K562 (cell line): ENCODE data around the gene BCL2L1. TPM values are rescaled to one million over a fixed set of nuclear protein-coding genes. Genes with fewer than 3 reads are reported as not detected.
A peak's percentile ranks its signal among the peaks of the same experiment; 100 is the strongest.

Source experiments
- ATAC-seq: fragments of 200-7000 bp; cut with Tn5 transposase; 3 replicates; pipeline ENCODE4 v1.9.1; 2020; ENCODE audit warnings: moderate library complexity
- BruUV-seq: library from RNA; stranded (reverse); fragments of 400-500 nt; replicated peaks from 2 replicates; lab custom pipeline; 2021; lab: Mats Ljungman, UMichigan
- CTCF ChIA-PET: fragments of 300-600 bp; formaldehyde crosslinking; extraction: SDS; loops from one replicate; lab custom pipeline; 2021; ENCODE audit warnings: low intra/inter-chr PET ratio; lab: Yijun Ruan, JAX
- POLR2A ChIA-PET: fragments of 300-600, 350-650 bp; sonication (Branson Sonifier 250); formaldehyde crosslinking; extraction: SDS; loops from one replicate; lab custom pipeline; 2021; ENCODE audit warnings: antibody characterized with exemption, inconsistent platforms; lab: Yijun Ruan, JAX
- DNase-seq, 4 experiments: peaks; one replicate each; pipeline versions ENCODE4 v3.0.0 to v3.0.0-alpha.2; 2011 to 2018; ENCODE audit warnings: low spot score in 3 of 4, mixed read lengths in 3 of 4; ENCODE audit errors: extremely low read depth in 1 of 4
- FAIRE-seq: peaks from 2 replicates; lab custom pipeline; 2011; peaks lifted over from hg19 to GRCh38; lab: Jason Lieb, UNC
- H2AFZ ChIP-seq: 2 replicates; pipeline ENCODE4 v1.6.0; 2011; ENCODE audit warnings: low read depth, low read length, control low read depth, inconsistent platforms
- H3K27ac ChIP-seq: fragments of 200-600 bp; 3 replicates; pipeline ENCODE4 v1.8.0; 2011; ENCODE audit warnings: low read depth, mild to moderate bottlenecking, control low read depth, inconsistent platforms, low read length, moderate library complexity, mixed read lengths; ENCODE audit errors: extremely low read depth
- H3K27me3 ChIP-seq, 2 experiments: fragments of 300-600 bp in 1 of 2; 2 replicates in 1 of 2; 3 replicates in 1 of 2; pipeline versions ENCODE4 v1.6.0 to v1.8.0; 2011; ENCODE audit warnings: inconsistent platforms in 2 of 2, low read length in 2 of 2, mild to moderate bottlenecking in 1 of 2, mixed read lengths in 1 of 2, moderate library complexity in 1 of 2; ENCODE audit not compliant: control insufficient read depth in 2 of 2, insufficient read depth in 2 of 2
- H3K36me3 ChIP-seq: fragments of 300-600 bp; 3 replicates; pipeline ENCODE4 v1.8.0; 2011; ENCODE audit warnings: mild to moderate bottlenecking, low read length, inconsistent platforms; ENCODE audit not compliant: control insufficient read depth, insufficient read depth
- H3K4me1 ChIP-seq, 2 experiments: fragments of 200-600 bp in 1 of 2; replicated peaks in 1 of 2; 2 replicates in 1 of 2; 3 replicates in 1 of 2; pipeline versions ENCODE4 v1.5.1 to v1.8.0; 2011; ENCODE audit warnings: inconsistent platforms in 2 of 2, low read length in 2 of 2, mild to moderate bottlenecking in 1 of 2, mixed read lengths in 1 of 2, moderate library complexity in 1 of 2; ENCODE audit not compliant: control insufficient read depth in 2 of 2, insufficient read depth in 2 of 2
- H3K4me2 ChIP-seq: 2 replicates; pipeline ENCODE4 v1.6.1; 2011; ENCODE audit warnings: low read length, control low read depth, inconsistent platforms, mixed read lengths; ENCODE audit not compliant: insufficient read depth
- H3K4me3 ChIP-seq: fragments of 200-600 bp; sonication (generic), shearing (Covaris generic); 2 replicates; pipeline ENCODE4 v1.5.1; 2016; ENCODE audit warnings: control low read depth, inconsistent platforms
- H3K79me2 ChIP-seq: fragments of 200-600 bp; 3 replicates; pipeline ENCODE4 v1.8.0; 2011; ENCODE audit warnings: low read length, inconsistent platforms; ENCODE audit not compliant: control insufficient read depth, insufficient read depth
- H3K9ac ChIP-seq, 2 experiments: 2 replicates each; pipeline versions ENCODE4 v1.6.0 to v1.6.1; 2011; ENCODE audit warnings: low read depth in 2 of 2, low read length in 2 of 2, control low read depth in 1 of 2, inconsistent platforms in 1 of 2, mild to moderate bottlenecking in 1 of 2, mixed read lengths in 1 of 2; ENCODE audit not compliant: insufficient read depth in 1 of 2
- H3K9me1 ChIP-seq: one replicate; pipeline ENCODE4 v1.6.0; 2011; ENCODE audit warnings: inconsistent platforms, mild to moderate bottlenecking, low read length, moderate library complexity; ENCODE audit not compliant: control insufficient read depth, insufficient read depth
- H3K9me3 ChIP-seq: replicated peaks from 2 replicates; pipeline ENCODE4 v1.5.1; 2011; ENCODE audit warnings: low read depth, low read length, inconsistent platforms; ENCODE audit not compliant: control insufficient read depth, insufficient read depth
- H4K20me1 ChIP-seq: replicated peaks from 2 replicates; pipeline ENCODE4 v1.6.1; 2011; ENCODE audit warnings: low read length, inconsistent platforms, mixed read lengths; ENCODE audit not compliant: control insufficient read depth, insufficient read depth
- ATF7 ChIP-seq: fragments of 450-650 bp; IDR thresholded peaks from 2 replicates; pipeline ENCODE4 v1.7.1; 2014; ENCODE audit warnings: mild to moderate bottlenecking, moderate library complexity
- BRD9 ChIP-seq: fragments of 450-650 bp; IDR thresholded peaks from 2 replicates; pipeline ENCODE4 v1.6.1; 2018; ENCODE audit warnings: low read depth; ENCODE audit not compliant: partially characterized antibody
- CHD2 ChIP-seq: IDR thresholded peaks from 2 replicates; pipeline ENCODE4 v1.6.1; 2011; ENCODE audit warnings: low read depth, low read length
- CREB5 ChIP-seq: fragments of 250-450 bp; sonication (Bioruptor Pico); IDR thresholded peaks from 2 replicates; pipeline ENCODE4 v1.5.0; 2020; ENCODE audit warnings: mild to moderate bottlenecking
- GATAD2A ChIP-seq: fragments of 450-650 bp; IDR thresholded peaks from 2 replicates; pipeline ENCODE4 v1.6.1; 2017
- HNRNPL ChIP-seq: fragments of 200-400 bp; formaldehyde crosslinking; IDR thresholded peaks from 2 replicates; pipeline ENCODE4 v1.6.1; 2017; ENCODE audit warnings: low read depth, mild to moderate bottlenecking, low read length
- HNRNPUL1 ChIP-seq: fragments of 200-400 bp; formaldehyde crosslinking; IDR thresholded peaks from 2 replicates; pipeline ENCODE4 v1.6.1; 2017; ENCODE audit warnings: low read length
- NFIX ChIP-seq: fragments of 250-450 bp; sonication (Bioruptor Pico); IDR thresholded peaks from 2 replicates; pipeline ENCODE4 v1.4.0; 2020; ENCODE audit warnings: low read depth, mild to moderate bottlenecking, moderate library complexity
- NONO ChIP-seq, 2 experiments: fragments of 200-400 bp in 1 of 2; fragments of 450-650 bp in 1 of 2; formaldehyde crosslinking in 1 of 2; IDR thresholded peaks; 2 replicates each; pipeline ENCODE4 v1.6.1; 2017; ENCODE audit warnings: low read depth in 2 of 2, mild to moderate bottlenecking in 2 of 2, moderate library complexity in 2 of 2, low read length in 1 of 2
- NR3C1 ChIP-seq: sonication (generic); formaldehyde crosslinking; IDR thresholded peaks from 2 replicates; pipeline ENCODE4 v1.8.1; 2022; ENCODE audit warnings: missing genetic modification reagents
- PPARD ChIP-seq: fragments of 250-450 bp; sonication (Bioruptor Pico); IDR thresholded peaks from 2 replicates; pipeline ENCODE4 v1.8.0; 2022; ENCODE audit warnings: inconsistent platforms, mild to moderate bottlenecking, moderate library complexity
- RAD21 ChIP-seq, 2 experiments: fragments of 250-450 bp in 1 of 2; fragments of 450-650 bp in 1 of 2; sonication (Bioruptor Pico) in 1 of 2; formaldehyde crosslinking in 1 of 2; IDR thresholded peaks in 1 of 2; conservative IDR thresholded peaks in 1 of 2; 2 replicates each; pipeline versions ENCODE4 v1.4.0 to v1.8.0; 2020 to 2022; ENCODE audit warnings: mild to moderate bottlenecking in 2 of 2, moderate library complexity in 1 of 2
- SMC3 ChIP-seq: conservative IDR thresholded peaks from 2 replicates; pipeline ENCODE4 v1.6.1; 2011; ENCODE audit warnings: low read depth, low read length, improper control_type of control experiment; ENCODE audit not compliant: insufficient read depth
- STAG1 ChIP-seq: sonication (generic); formaldehyde crosslinking; IDR thresholded peaks from 2 replicates; pipeline ENCODE4 v1.5.0; 2020; ENCODE audit warnings: missing genetic modification reagents, borderline replicate concordance
- TCF7 ChIP-seq: sonication (generic); IDR thresholded peaks from 2 replicates; pipeline ENCODE4 v1.6.1; 2016; ENCODE audit warnings: antibody characterized with exemption, borderline replicate concordance
- TCF7L2 ChIP-seq: fragments of 150-350 bp; IDR thresholded peaks from 2 replicates; pipeline ENCODE4 v1.6.1; 2016; ENCODE audit warnings: low read depth, mild to moderate bottlenecking, low read length, moderate library complexity
- TFAP4 ChIP-seq: sonication (generic); formaldehyde crosslinking; IDR thresholded peaks from 2 replicates; pipeline ENCODE4 v1.8.0; 2022; ENCODE audit warnings: missing genetic modification reagents, mild to moderate bottlenecking, moderate library complexity, borderline replicate concordance
- TSC22D4 ChIP-seq: fragments of 450-650 bp; IDR thresholded peaks from 2 replicates; pipeline ENCODE4 v1.6.1; 2016; ENCODE audit warnings: missing genetic modification characterization, missing biosample characterization, control low read depth
- ZNF41 ChIP-seq: fragments of 250-450 bp; sonication (Bioruptor Pico); conservative IDR thresholded peaks from 2 replicates; pipeline ENCODE4 v1.4.0; 2020; ENCODE audit warnings: mild to moderate bottlenecking
- WGBS: fragments of 100-300 bp; shearing (Covaris generic); methylation state at CpG from one replicate; pipeline ENCODE4 v1.1.6; 2016; ENCODE audit warnings: low coverage, mixed read lengths; ENCODE audit not compliant: insufficient coverage; ENCODE audit errors: missing lambda C conversion rate; 5-methylcytosine and 5-hydroxymethylcytosine counted together
- in situ Hi-C: fragments of 300-500 bp; cut with MboI; formaldehyde crosslinking; loops from 4 replicates; pipeline ENCODE4 v1.15.0; 2018; ENCODE audit warnings: inconsistent platforms, mixed read lengths
- intact Hi-C: fragments of 100-400 bp; cut with micrococcal nuclease; formaldehyde crosslinking; loops from 2 replicates; pipeline ENCODE4 v1.14.2; 2022
- polyA plus RNA-seq, 8 experiments: library from polyadenylated mRNA; depleted of rRNA in 4 of 8; stranded (reverse) in 5 of 8; unstranded in 3 of 8; fragments of >200 nt; fragmentation: Nextera tagmentation in 2 of 8; fragmentation: Illumina TruSeq in 1 of 8; extraction: Ambion mirVana in 2 of 8; extraction: Trizol in 1 of 8; gene quantifications; 2 replicates each; pipeline versions ENCODE4 v1.2.1 to v1.2.3, GENCODE V29; 2011 to 2014; ENCODE audit warnings: inconsistent platforms in 1 of 8, missing spikeins in 1 of 8
- total RNA-seq, 7 experiments: library from RNA; depleted of rRNA in 6 of 7; stranded (reverse); fragments of >200 nt in 6 of 7; fragmentation: Illumina TruSeq in 2 of 7; extraction: Trizol in 2 of 7; gene quantifications; 2 replicates each; pipeline versions ENCODE4 v1.2.1 to v1.2.3, GENCODE V29; 2011 to 2021; ENCODE audit warnings: low replicate concordance in 1 of 7

BCL2L1 gene
- total and polyA plus RNA-seq, 9 of the 15 experiments (the other 6 are each of a cell fraction or from before 2014, with no cell fraction given) = 3.3 to 182 (median 120) TPM

GRCh38 chr20:31707258-31707615, 15.4 kb downstream of the BCL2L1 start (continued):
- no peak for TF ChIP-seq TFAP4 (CRISPR knock-in tag)
- no peak for TF ChIP-seq CHD2
- no peak for TF ChIP-seq ZNF41 (CRISPR knock-in tag)
- TF ChIP-seq PPARD (CRISPR knock-in tag) = no peak

- ATAC-seq (peak; percentile 89), FAIRE-seq (peak; percentile 91)
- H3K4me1 ChIP-seq = peaks cover 41 to 66% of the 10 kb centered on the region in 2 experiments
- no peak for TF ChIP-seq CREB5
- no peak for TF ChIP-seq HNRNPL
- TF ChIP-seq NR3C1 (CRISPR knock-in tag) = no peak
- TF ChIP-seq STAG1 (CRISPR knock-in tag) = no peak
- no peak for TF ChIP-seq BRD9
- TF ChIP-seq RAD21 (CRISPR knock-in tag; conservative IDR thresholded peaks at IDR 0.05 in 1 of 2, IDR thresholded peaks at IDR 0.05 in 1 of 2) = no peak; a peak in 1 of 4 replicates
- no peak for TF ChIP-seq NFIX (CRISPR knock-in tag)
- no peak for TF ChIP-seq GATAD2A
- TF ChIP-seq HNRNPUL1 = no peak
- TF ChIP-seq SMC3 = no peak
- no peak for TF ChIP-seq TCF7
- no peak for TF ChIP-seq NONO (IDR thresholded peaks at IDR 0.05; ENCODE audit: low read depth in 2 of 2, low read length in 1 of 2)
- no peak for TF ChIP-seq TCF7L2
- peak; percentile 86 for TF ChIP-seq ATF7
- TF ChIP-seq TSC22D4 (tag) = no peak
These were observed 15.9 kb downstream of the BCL2L1 start for GRCh38 chr20:31706607-31707257.

More at GRCh38 chr20:31706607-31707257, 15.9 kb downstream of the BCL2L1 start:
- ChIA-PET POLR2A (interaction anchor here (0.5 to 2.0 kb wide), 13 partner anchors 8 to 503 kb away, joined by 3 to 9 read pairs (median 3); partner anchors contain the start of gene ID1), CTCF (no interaction called here)
- Histone ChIP-seq H3K27me3 (no peaks in the 10 kb centered on the region), H3K9me1 (peaks cover 3% of the 10 kb centered on the region), H3K36me3 (peaks cover 77% of the 10 kb centered on the region), H3K4me2 (peak overlapping the region; percentile 59), H4K20me1 (peaks cover 21% of the 10 kb centered on the region), H3K9ac (peak overlapping the region in 1 of 2 experiments; percentile 55; a peak in 2 of 4 replicates), H3K9me3 (no peaks in the 10 kb centered on the region; the same call in 1 of the 2 replicates), H3K27ac (peak overlapping the region; percentile 76), H2AFZ (no peak overlapping the region), H3K4me3 (no peak overlapping the region), H3K79me2 (peaks cover 95% of the 10 kb centered on the region)
- peak; percentile 83 to 92 (median 86) for DNase-seq
- in situ Hi-C loops (no loop called here), intact Hi-C loops (loop anchor here (1.0 to 2.0 kb wide), 2 partner anchors 14 to 44 kb away; no protein-coding TSS in a partner anchor)
- BruUV-seq = no TSS peak
- 0% methylated on average over 2 of the region's 2 CpGs for WGBS
